Lung (tissue), 12 donors: Measurements from ENCODE around the gene GLDN. TPM values are rescaled to one million over a fixed set of nuclear protein-coding genes. Genes with fewer than 3 reads are reported as not detected.

ENCODE experiments used
- ATAC-seq: fragments of 200-7000 bp; cut with Tn5 transposase; one replicate; pipeline ENCODE4 v1.9.1; 2020; ENCODE audit warnings: moderate number of reproducible peaks; ENCODE audit not compliant: insufficient read depth, low FRiP score
- DNase-seq, 3 donors: peaks; one replicate each; pipeline ENCODE4 v3.0.0-alpha.2; 2013 to 2017
- H3K27ac ChIP-seq, 2 donors: one replicate each; pipeline ENCODE4 v1.5.1; 2013; ENCODE audit warnings: mild to moderate bottlenecking in 2 of 2, moderate library complexity in 2 of 2, control low read depth in 1 of 2, inconsistent platforms in 1 of 2, low read depth in 1 of 2, low read length in 1 of 2
- H3K27me3 ChIP-seq, 3 donors: one replicate each; pipeline ENCODE4 v1.5.1; 2013; ENCODE audit warnings: low read length in 2 of 3; ENCODE audit not compliant: control insufficient read depth in 3 of 3, insufficient read depth in 3 of 3
- H3K36me3 ChIP-seq, 4 donors: one replicate each; pipeline ENCODE4 v1.5.1; 2013; ENCODE audit warnings: low read length in 4 of 4, mild to moderate bottlenecking in 1 of 4, moderate library complexity in 1 of 4; ENCODE audit not compliant: control insufficient read depth in 4 of 4, insufficient read depth in 4 of 4
- H3K4me1 ChIP-seq, 5 donors: one replicate each; pipeline ENCODE4 v1.5.1; 2013; ENCODE audit warnings: low read length in 5 of 5, mild to moderate bottlenecking in 2 of 5, moderate library complexity in 1 of 5; ENCODE audit not compliant: control insufficient read depth in 5 of 5, insufficient read depth in 5 of 5
- H3K4me3 ChIP-seq: one replicate; pipeline ENCODE4 v1.5.1; 2013; ENCODE audit warnings: mild to moderate bottlenecking, control low read depth, moderate library complexity
- H3K9ac ChIP-seq, 2 donors: one replicate each; pipeline ENCODE4 v1.5.1; 2013; ENCODE audit warnings: low read length in 2 of 2, control low read depth in 1 of 2; ENCODE audit not compliant: insufficient read depth in 1 of 2
- H3K9me3 ChIP-seq, 4 donors: one replicate each; pipeline ENCODE4 v1.5.1; 2013; ENCODE audit warnings: low read length in 3 of 4, mild to moderate bottlenecking in 1 of 4, moderate library complexity in 1 of 4; ENCODE audit not compliant: control insufficient read depth in 4 of 4, insufficient read depth in 3 of 4
- CTCF ChIP-seq: IDR thresholded peaks from 2 replicates; pipeline ENCODE4 v1.5.1; 2012; ENCODE audit warnings: mild to moderate bottlenecking; ENCODE audit errors: control extremely low read depth, extremely low read depth
- WGBS, 2 donors: extraction: QIAGEN DNeasy Blood & Tissue Kit; methylation state at CpG; one replicate each; pipeline ENCODE4 v1.1.7; 2013; 5-methylcytosine and 5-hydroxymethylcytosine counted together
- polyA plus RNA-seq, 2 donors: library from polyadenylated mRNA; stranded (reverse); fragments of 200-250 nt; gene quantifications; one replicate each; pipeline ENCODE4 v1.2.1, GENCODE V29; 2013
- total RNA-seq, 2 donors: library from RNA; depleted of rRNA in 1 of 2; stranded (reverse); fragments of >200 nt in 1 of 2; gene quantifications; one replicate each; pipeline ENCODE4 v1.2.1, GENCODE V29; 2014 to 2021
- donor health status: control.
- donor health status: control.
- donor health status: Bipolar disorder and iron deficiency.
- donor health status: healthy.
- donor health status: DM: yes; HTN: yes; CAD: no.

The GLDN gene
- total and polyA plus RNA-seq, 4 donors = 0.82 to 75.8 (median 8.4) TPM

- ATAC-seq (no peak), DNase-seq (no peak)
- Histone ChIP-seq H3K36me3 (no peaks in the 10 kb centered on the region), H3K4me1 (peaks cover 0 to 12% (median 5%) of the 10 kb centered on the region in 5 donors), H3K4me3 (no peak overlapping the region), H3K27me3 (peaks cover 0 to 17% (median 11%) of the 10 kb centered on the region in 3 donors), H3K9ac (no peak overlapping the region), H3K27ac (no peak overlapping the region), H3K9me3 (no peaks in the 10 kb centered on the region)
- WGBS, 2 donors = 61 to 75% methylated on average over 3 of the region's 3 CpGs
- TF ChIP-seq CTCF = no peak
These were observed 4.7 kb downstream of the GLDN start for GRCh38 chr15:51346136-51346535.

GRCh38 chr15:51348688-51349087 is 7.2 kb downstream of the GLDN start:
- Histone ChIP-seq H3K4me1 (peaks cover 0 to 11% (median 3%) of the 10 kb centered on the region in 5 donors), H3K4me3 (no peak overlapping the region), H3K9ac (no peak overlapping the region), H3K9me3 (no peaks in the 10 kb centered on the region), H3K36me3 (no peaks in the 10 kb centered on the region), H3K27me3 (peaks cover 0 to 2% (median 0%) of the 10 kb centered on the region in 3 donors), H3K27ac (no peak overlapping the region)
- 56 to 59% methylated on average over 5 of the region's 5 CpGs for WGBS, 2 donors
- no peak for ATAC-seq
- no peak for TF ChIP-seq CTCF
- DNase-seq = no peak

- Histone ChIP-seq H3K27ac (peak overlapping the region in 1 of 2 donors; percentile 29), H3K9ac (no peak overlapping the region), H3K27me3 (peaks cover 0 to 2% (median 0%) of the 10 kb centered on the region in 3 donors), H3K9me3 (no peaks in the 10 kb centered on the region), H3K4me1 (peaks cover 0 to 11% (median 3%) of the 10 kb centered on the region in 5 donors), H3K36me3 (no peaks in the 10 kb centered on the region), H3K4me3 (no peak overlapping the region)
- DNase-seq = no peak
- no peak for TF ChIP-seq CTCF
- WGBS, 2 donors = 37 to 80% methylated on average over 4 of the region's 4 CpGs
- ATAC-seq = no peak
These were observed 7.8 kb downstream of the GLDN start for GRCh38 chr15:51349156-51349844.
